B cell (primary cell): ENCODE results near the gene DBR1. TPM values are rescaled to one million over a fixed set of nuclear protein-coding genes. Genes with fewer than 3 reads are reported as not detected.
A peak's percentile ranks its signal among the peaks of the same experiment; 100 is the strongest.

Experiments used
- ATAC-seq: fragments of 200-7000 bp; cut with Tn5 transposase; one replicate; pipeline ENCODE4 v1.10.0; 2021; ENCODE audit warnings: low read depth, mild to moderate bottlenecking, moderate number of reproducible peaks, moderate library complexity
- CTCF ChIA-PET: fragments of 350-600 bp; sonication (Branson Sonifier 250); formaldehyde crosslinking; loops from one replicate; lab custom pipeline; 2021; ENCODE audit warnings: antibody characterized with exemption, inconsistent platforms; lab: Charles Lee
- POLR2A ChIA-PET: fragments of 350-600 bp; sonication (Branson Sonifier 250); formaldehyde crosslinking; loops from one replicate; lab custom pipeline; 2021; ENCODE audit warnings: antibody characterized with exemption; lab: Charles Lee
- DNase-seq: peaks from one replicate; pipeline ENCODE4 v3.0.0; 2013
- H2AFZ ChIP-seq: 2 replicates; pipeline ENCODE4 v1.6.1; 2012; ENCODE audit warnings: mild to moderate bottlenecking, low read depth, low read length; ENCODE audit not compliant: insufficient read depth, poor library complexity, severe bottlenecking
- H3K27ac ChIP-seq, 2 donors: 1 replicate in 1 of 2; 2 replicates in 1 of 2; pipeline ENCODE4 v1.5.1; 2012 to 2013; ENCODE audit warnings: low read length in 2 of 2, mild to moderate bottlenecking in 2 of 2, moderate library complexity in 1 of 2
- H3K27me3 ChIP-seq, 4 experiments: fragments of 200-600 bp in 1 of 4; sonication (generic) in 1 of 4; replicated peaks in 1 of 4; 1 replicate in 2 of 4; 2 replicates in 2 of 4; pipeline versions ENCODE4 v1.6.1 to v1.7.0; 2013 to 2016; ENCODE audit warnings: low read length in 3 of 4, mild to moderate bottlenecking in 2 of 4, mixed read lengths in 1 of 4, moderate library complexity in 1 of 4; ENCODE audit not compliant: insufficient read depth in 4 of 4, control insufficient read depth in 3 of 4; ENCODE audit errors: control extremely low read depth in 1 of 4
- H3K36me3 ChIP-seq, 2 experiments: replicated peaks in 1 of 2; 1 replicate in 1 of 2; 2 replicates in 1 of 2; pipeline versions ENCODE4 v1.6.1 to v1.7.1; 2013; ENCODE audit warnings: low read length in 1 of 2; ENCODE audit not compliant: insufficient read depth in 2 of 2, control insufficient read depth in 1 of 2; ENCODE audit errors: control extremely low read depth in 1 of 2, extremely low read depth in 1 of 2
- H3K4me1 ChIP-seq, 2 donors: fragments of 200-600 bp in 1 of 2; sonication (generic) in 1 of 2; 1 replicate in 1 of 2; 2 replicates in 1 of 2; pipeline versions ENCODE4 v1.5.1 to v1.6.1; 2013 to 2017; ENCODE audit warnings: low read length in 2 of 2; ENCODE audit not compliant: control insufficient read depth in 2 of 2, insufficient read depth in 2 of 2
- H3K4me2 ChIP-seq: replicated peaks from 2 replicates; pipeline ENCODE3; 2012; ENCODE audit warnings: mild to moderate bottlenecking, low read depth, low read length; ENCODE audit not compliant: poor library complexity, severe bottlenecking
- H3K4me3 ChIP-seq, 5 experiments: fragments of 200-600 bp in 1 of 5; sonication (generic) in 1 of 5; 1 replicate in 3 of 5; 2 replicates in 2 of 5; pipeline versions ENCODE4 v1.5.1 to v1.7.0; 2011 to 2016; ENCODE audit warnings: low read length in 4 of 5, mild to moderate bottlenecking in 4 of 5, low read depth in 2 of 5, control low read depth in 1 of 5, moderate library complexity in 1 of 5; ENCODE audit not compliant: insufficient read depth in 1 of 5; ENCODE audit errors: control extremely low read depth in 1 of 5, extremely low read depth in 1 of 5
- H3K79me2 ChIP-seq: fragments of 200-600 bp; sonication (generic); one replicate; pipeline ENCODE4 v1.6.0; 2016; ENCODE audit warnings: low read length; ENCODE audit not compliant: control insufficient read depth, insufficient read depth
- H3K9ac ChIP-seq: fragments of 200-600 bp; sonication (generic); 2 replicates; pipeline ENCODE4 v1.6.1; 2017; ENCODE audit warnings: mild to moderate bottlenecking, low read length, moderate library complexity
- H3K9me3 ChIP-seq, 3 donors: one replicate each; pipeline versions ENCODE4 v1.6.1 to v1.7.1; 2013; ENCODE audit warnings: low read length in 2 of 3; ENCODE audit not compliant: control insufficient read depth in 2 of 3, insufficient read depth in 1 of 3; ENCODE audit errors: control extremely low read depth in 1 of 3
- H4K20me1 ChIP-seq: 2 replicates; pipeline ENCODE4 v1.6.0; 2012; ENCODE audit warnings: mild to moderate bottlenecking, low read length; ENCODE audit not compliant: insufficient read depth, control insufficient read depth, poor library complexity, severe bottlenecking
- H3K27ac Mint-ChIP-seq: one replicate; pipeline ENCODE4 v1.8.0; 2021; ENCODE audit warnings: mixed read lengths
- H3K27me3 Mint-ChIP-seq: one replicate; pipeline ENCODE4 v1.8.0; 2021; ENCODE audit warnings: mixed read lengths
- H3K4me1 Mint-ChIP-seq: one replicate; pipeline ENCODE4 v1.8.0; 2021; ENCODE audit warnings: mixed read lengths
- H3K4me3 Mint-ChIP-seq: one replicate; pipeline ENCODE4 v1.8.0; 2021; ENCODE audit warnings: mixed read lengths
- H3K9me3 Mint-ChIP-seq: one replicate; pipeline ENCODE4 v1.8.0; 2022; ENCODE audit warnings: mixed read lengths; ENCODE audit not compliant: insufficient read depth
- EZH2 ChIP-seq: IDR thresholded peaks from 2 replicates; pipeline ENCODE4 v1.6.1; 2012; ENCODE audit warnings: borderline replicate concordance, low read depth, mild to moderate bottlenecking, moderate library complexity, low read length; ENCODE audit not compliant: insufficient read depth, poor library complexity, severe bottlenecking
- WGBS: methylation state at CpG from one replicate; pipeline ENCODE4 v1.1.5; 2013; ENCODE audit warnings: missing lambda C conversion rate; ENCODE audit not compliant: insufficient coverage; 5-methylcytosine and 5-hydroxymethylcytosine counted together
- intact Hi-C: fragments of 100-400 bp; cut with micrococcal nuclease; formaldehyde crosslinking; loops from one replicate; pipeline ENCODE4 v1.10.0; 2022
- polyA plus RNA-seq: library from polyadenylated mRNA; depleted of rRNA; stranded (reverse); fragments of >200 nt; gene quantifications from 2 replicates; pipeline ENCODE4 v1.2.3, GENCODE V29; 2012
- total RNA-seq, 2 donors: library from RNA; stranded (reverse); fragments of 120-200 nt in 1 of 2; gene quantifications; 1 replicate in 1 of 2; 2 replicates in 1 of 2; pipeline versions ENCODE4 v1.2.3 to v1.2.4, GENCODE V29; 2013 to 2022
- TF ChIP-seq, protein P1 (sequence below): fragments of 200-600 bp; IDR thresholded peaks from one replicate; pipeline ENCODE4 v1.8.0; 2022; ENCODE audit warnings: antibody characterized with exemption, mild to moderate bottlenecking

DBR1 gene
- total and polyA plus RNA-seq, 2 donors (not counting 1 experiment from before 2014, with no cell fraction given), result 7.5 to 22.6 TPM

DNA sequence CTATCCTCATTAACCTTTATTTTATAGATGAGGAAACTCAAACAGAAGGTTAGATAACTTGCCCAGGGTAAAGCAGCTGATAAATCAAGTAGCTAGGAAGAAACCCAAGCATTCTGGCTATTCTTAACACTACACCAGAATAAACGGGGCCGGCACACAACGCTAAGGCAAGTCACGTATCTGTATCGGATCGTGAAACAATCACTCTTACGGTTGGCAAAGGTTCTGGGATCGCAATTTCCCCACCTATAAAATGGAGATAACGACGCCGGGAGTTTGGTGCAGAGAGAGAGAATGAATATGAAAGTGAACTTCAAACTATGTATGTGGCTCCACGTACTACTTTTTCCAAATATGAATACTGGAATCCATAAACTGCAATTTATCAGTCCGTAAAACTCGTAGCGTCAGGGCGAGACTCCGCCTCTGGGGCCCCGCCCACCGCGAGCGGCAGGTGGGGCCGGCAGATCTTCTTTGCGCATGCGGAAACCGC lies 12.1 kb upstream of the DBR1 start:
- Mint-ChIP-seq H3K4me1 (peaks cover 34% of the 10 kb centered on the region), H3K9me3 (no peaks in the 10 kb centered on the region), H3K27me3 (peaks cover 15% of the 10 kb centered on the region), H3K27ac (peak overlapping the region; percentile 97), H3K4me3 (peak overlapping the region; percentile 97)
- Histone ChIP-seq H3K79me2 (peaks cover 48% of the 10 kb centered on the region), H3K27me3 (peaks cover 0 to 19% (median 7%) of the 10 kb centered on the region in 4 experiments), H3K9ac (peak overlapping the region; percentile 88), H2AFZ (peak overlapping the region; percentile 99), H3K4me3 (peak overlapping the region; percentile 79 to 98 (median 94)), H3K4me2 (peak overlapping the region; percentile 96), H3K27ac (peak overlapping the region; percentile 85 to 89), H3K4me1 (peaks cover 8 to 17% of the 10 kb centered on the region in 2 donors), H3K36me3 (peaks cover 0 to 3% of the 10 kb centered on the region in 2 experiments), H3K9me3 (no peaks in the 10 kb centered on the region), H4K20me1 (no peaks in the 10 kb centered on the region)
- ChIA-PET POLR2A (interaction anchor here (0.6 to 2.0 kb wide), 3 partner anchors 12 to 1991 kb away, joined by 3 to 19 read pairs (median 3); partner anchors contain the start of genes DBR1 and MSL2), CTCF (interaction anchor here (0.7 to 1.7 kb wide), 4 partner anchors 11 to 729 kb away, joined by 3 to 6 read pairs (median 4); partner anchors contain the start of gene DBR1)
- WGBS, result under 1% methylated on average over 14 of the region's 25 CpGs
- TF ChIP-seq EZH2, result no peak
- TF ChIP-seq, protein P1, sequence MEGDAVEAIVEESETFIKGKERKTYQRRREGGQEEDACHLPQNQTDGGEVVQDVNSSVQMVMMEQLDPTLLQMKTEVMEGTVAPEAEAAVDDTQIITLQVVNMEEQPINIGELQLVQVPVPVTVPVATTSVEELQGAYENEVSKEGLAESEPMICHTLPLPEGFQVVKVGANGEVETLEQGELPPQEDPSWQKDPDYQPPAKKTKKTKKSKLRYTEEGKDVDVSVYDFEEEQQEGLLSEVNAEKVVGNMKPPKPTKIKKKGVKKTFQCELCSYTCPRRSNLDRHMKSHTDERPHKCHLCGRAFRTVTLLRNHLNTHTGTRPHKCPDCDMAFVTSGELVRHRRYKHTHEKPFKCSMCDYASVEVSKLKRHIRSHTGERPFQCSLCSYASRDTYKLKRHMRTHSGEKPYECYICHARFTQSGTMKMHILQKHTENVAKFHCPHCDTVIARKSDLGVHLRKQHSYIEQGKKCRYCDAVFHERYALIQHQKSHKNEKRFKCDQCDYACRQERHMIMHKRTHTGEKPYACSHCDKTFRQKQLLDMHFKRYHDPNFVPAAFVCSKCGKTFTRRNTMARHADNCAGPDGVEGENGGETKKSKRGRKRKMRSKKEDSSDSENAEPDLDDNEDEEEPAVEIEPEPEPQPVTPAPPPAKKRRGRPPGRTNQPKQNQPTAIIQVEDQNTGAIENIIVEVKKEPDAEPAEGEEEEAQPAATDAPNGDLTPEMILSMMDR, result no peak
- ATAC-seq (peak; percentile 94), DNase-seq (peak; percentile 94)
- intact Hi-C loops, result loop anchor here (1.0 to 10.0 kb wide), 7 partner anchors 13 to 1992 kb away; partner anchors contain the start of genes CEP70, DBR1, MSL2 and NME9

DNA sequence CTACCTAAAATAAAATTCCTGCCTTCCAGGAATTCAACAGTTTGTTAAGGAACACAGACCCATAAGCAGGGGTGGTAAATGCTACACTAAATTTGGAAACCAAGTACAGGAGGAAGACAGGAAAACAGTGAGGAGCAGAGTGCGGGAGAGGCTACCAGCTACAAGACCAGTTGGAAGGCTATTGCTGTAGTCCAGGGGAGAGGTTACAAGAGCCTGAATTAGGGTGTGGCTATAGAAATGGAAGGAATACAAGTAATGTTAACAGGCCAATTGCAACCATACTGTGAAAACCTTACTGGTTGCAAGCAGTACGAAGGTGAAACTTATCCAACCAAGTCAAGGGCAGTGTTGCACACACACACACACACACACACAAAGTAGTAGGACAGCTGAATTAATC lies 11.5 kb upstream of the DBR1 start:
- no peaks in the 10 kb centered on the region for H3K9me3 Mint-ChIP-seq
- Histone ChIP-seq H2AFZ (peak overlapping the region; percentile 99), H4K20me1 (no peaks in the 10 kb centered on the region), H3K79me2 (peaks cover 42% of the 10 kb centered on the region), H3K4me1 (peaks cover 8 to 17% of the 10 kb centered on the region in 2 donors), H3K27me3 (peaks cover 0 to 19% (median 7%) of the 10 kb centered on the region in 4 experiments), H3K9me3 (no peaks in the 10 kb centered on the region), H3K4me3 (peak overlapping the region in 3 of 5 experiments; percentile 91 to 95 (median 94)), H3K4me2 (peak overlapping the region; percentile 96), H3K9ac (peak overlapping the region; percentile 88), H3K27ac (peak overlapping the region in 1 of 2 donors; percentile 85), H3K36me3 (no peaks in the 10 kb centered on the region)
- H3K27ac Mint-ChIP-seq, result peak overlapping the region; percentile 97
- intact Hi-C loops, result loop anchor here (2.0 to 10.0 kb wide), 5 partner anchors 139 to 1991 kb away; partner anchors contain the start of genes MSL2, NME9, PIK3CB and STAG1
- ChIA-PET CTCF (interaction anchor here (0.8 to 1.7 kb wide), 3 partner anchors 10 to 730 kb away, joined by 4 to 6 read pairs (median 4); partner anchors contain the start of gene DBR1), POLR2A (interaction anchor here (2.0 kb wide), 1 partner anchor 11 kb away, joined by 19 read pairs; the partner anchor contains the start of gene DBR1)
- 100% methylated on average over 1 of the region's 2 CpGs for WGBS
- H3K4me1 Mint-ChIP-seq, result peaks cover 30% of the 10 kb centered on the region
- TF ChIP-seq, protein P1, result no peak
- TF ChIP-seq EZH2, result no peak
- no peak for ATAC-seq
- H3K4me3 Mint-ChIP-seq, result peak overlapping the region; percentile 97
- peaks cover 15% of the 10 kb centered on the region for H3K27me3 Mint-ChIP-seq
- peak; percentile 16 for DNase-seq
